Psoas muscle (tissue), 8 donors: ENCODE data around the gene SORCS3. TPM values are rescaled to one million over a fixed set of nuclear protein-coding genes. Genes with fewer than 3 reads are reported as not detected.

Experiments
- ATAC-seq, 4 donors: fragments of 200-7000 bp; cut with Tn5 transposase; one replicate each; pipeline ENCODE4 v1.9.1; 2020; ENCODE audit warnings: moderate library complexity in 3 of 4, mild to moderate bottlenecking in 2 of 4
- DNase-seq, 2 donors: peaks; one replicate each; pipeline ENCODE4 v3.0.0-alpha.2; 2020
- H3K27ac ChIP-seq: fragments of 200-600 bp; one replicate; pipeline ENCODE4 v1.8.0; 2022
- H3K27me3 ChIP-seq, 3 donors: fragments of 200-600 bp in 1 of 3; one replicate each; pipeline versions ENCODE4 v1.6.1 to v1.8.0; 2013 to 2022; ENCODE audit warnings: low read length in 2 of 3, mild to moderate bottlenecking in 2 of 3, moderate library complexity in 1 of 3; ENCODE audit not compliant: insufficient read depth in 3 of 3
- H3K36me3 ChIP-seq, 2 donors: fragments of 200-600 bp in 1 of 2; one replicate each; pipeline versions ENCODE4 v1.6.1 to v1.8.0; 2013 to 2022; ENCODE audit warnings: low read depth in 1 of 2, mild to moderate bottlenecking in 1 of 2, moderate library complexity in 1 of 2; ENCODE audit not compliant: insufficient read depth in 1 of 2
- H3K4me1 ChIP-seq: fragments of 200-600 bp; one replicate; pipeline ENCODE4 v1.8.0; 2022
- H3K4me3 ChIP-seq: fragments of 200-600 bp; one replicate; pipeline ENCODE4 v1.8.0; 2022; ENCODE audit warnings: mild to moderate bottlenecking
- H3K9me3 ChIP-seq: fragments of 200-600 bp; one replicate; pipeline ENCODE4 v1.8.0; 2022
- WGBS, 3 donors: extraction: QIAGEN DNeasy Blood & Tissue Kit; methylation state at CpG; one replicate each; pipeline versions ENCODE4 v1.1.6 to v1.1.7; 2013; 5-methylcytosine and 5-hydroxymethylcytosine counted together
- intact Hi-C, 2 donors: fragments of 100-400 bp; cut with DNase I; formaldehyde crosslinking; loops; one replicate each; pipeline versions ENCODE4 v1.11.0 to v1.14.2; 2022
- polyA plus RNA-seq, 3 donors: library from polyadenylated mRNA; stranded (reverse); fragments of 200-250 nt; gene quantifications; one replicate each; pipeline ENCODE4 v1.2.3, GENCODE V29; 2013
- total RNA-seq, 4 donors: library from RNA; stranded (reverse); fragmentation: NEBNext Ultra II Directional in 2 of 4; extraction: Animal tissue kit (Norgen Biotek cat#: 25700) in 2 of 4; gene quantifications; one replicate each; pipeline versions ENCODE4 v1.2.1 to v1.2.4, GENCODE V29; 2021 to 2023
- TF ChIP-seq, protein P1 (sequence below): fragments of 200-600 bp; IDR thresholded peaks from one replicate; pipeline ENCODE4 v1.8.0; 2022; ENCODE audit warnings: antibody characterized with exemption
- donor health status: healthy with polysubstance abuse.
- donor health status: DM: no; HTN: no; CAD: no; lungs with moderate emphysema.
- donor health status: Bipolar disorder and iron deficiency.
- donor health status: healthy.
- donor health status: DM: yes; HTN: yes; CAD: no.
- donor health status: DM: no; HTN: no; CAD: no.
- donor health status: DM: no; HTN: no; CAD: no.
- donor health status: DM: yes; HTN: yes; CAD: no.

SORCS3 gene
- total and polyA plus RNA-seq, 7 donors: 0.01 TPM; not detected in 6

DNA sequence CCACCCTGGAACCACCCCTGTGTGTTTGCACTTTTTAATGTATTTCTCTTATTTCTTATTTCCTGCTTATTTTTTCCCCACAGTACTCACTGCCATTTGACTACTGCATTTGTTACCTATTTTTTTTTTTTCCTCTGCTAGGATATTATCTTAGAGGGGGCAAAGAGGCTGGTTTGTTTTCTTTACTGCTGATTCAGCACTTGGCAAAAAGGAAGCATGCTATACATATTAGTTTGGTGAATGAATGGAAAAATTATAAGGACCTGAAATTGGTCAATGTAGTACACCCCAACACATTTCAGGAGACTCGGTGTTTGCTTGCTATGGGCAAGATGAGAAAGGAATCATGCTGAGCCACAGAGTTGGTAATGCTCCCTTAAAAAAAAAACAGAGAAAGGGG is 193.5 kb downstream of the SORCS3 start:
- no peak overlapping the region for H3K27ac ChIP-seq
- DNase-seq (no peak), ATAC-seq (no peak)
- H3K4me3 ChIP-seq: no peak overlapping the region
- intact Hi-C loops: no loop called here
- H3K4me1 ChIP-seq: no peaks in the 10 kb centered on the region
- no peaks in the 10 kb centered on the region for H3K9me3 ChIP-seq
- H3K27me3 ChIP-seq: no peaks in the 10 kb centered on the region
- 65 to 74% (median 72%) methylated on average over 1 of the region's 1 CpG for WGBS, 3 donors
- TF ChIP-seq, protein P1, sequence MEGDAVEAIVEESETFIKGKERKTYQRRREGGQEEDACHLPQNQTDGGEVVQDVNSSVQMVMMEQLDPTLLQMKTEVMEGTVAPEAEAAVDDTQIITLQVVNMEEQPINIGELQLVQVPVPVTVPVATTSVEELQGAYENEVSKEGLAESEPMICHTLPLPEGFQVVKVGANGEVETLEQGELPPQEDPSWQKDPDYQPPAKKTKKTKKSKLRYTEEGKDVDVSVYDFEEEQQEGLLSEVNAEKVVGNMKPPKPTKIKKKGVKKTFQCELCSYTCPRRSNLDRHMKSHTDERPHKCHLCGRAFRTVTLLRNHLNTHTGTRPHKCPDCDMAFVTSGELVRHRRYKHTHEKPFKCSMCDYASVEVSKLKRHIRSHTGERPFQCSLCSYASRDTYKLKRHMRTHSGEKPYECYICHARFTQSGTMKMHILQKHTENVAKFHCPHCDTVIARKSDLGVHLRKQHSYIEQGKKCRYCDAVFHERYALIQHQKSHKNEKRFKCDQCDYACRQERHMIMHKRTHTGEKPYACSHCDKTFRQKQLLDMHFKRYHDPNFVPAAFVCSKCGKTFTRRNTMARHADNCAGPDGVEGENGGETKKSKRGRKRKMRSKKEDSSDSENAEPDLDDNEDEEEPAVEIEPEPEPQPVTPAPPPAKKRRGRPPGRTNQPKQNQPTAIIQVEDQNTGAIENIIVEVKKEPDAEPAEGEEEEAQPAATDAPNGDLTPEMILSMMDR: no peak
- no peaks in the 10 kb centered on the region for H3K36me3 ChIP-seq

DNA sequence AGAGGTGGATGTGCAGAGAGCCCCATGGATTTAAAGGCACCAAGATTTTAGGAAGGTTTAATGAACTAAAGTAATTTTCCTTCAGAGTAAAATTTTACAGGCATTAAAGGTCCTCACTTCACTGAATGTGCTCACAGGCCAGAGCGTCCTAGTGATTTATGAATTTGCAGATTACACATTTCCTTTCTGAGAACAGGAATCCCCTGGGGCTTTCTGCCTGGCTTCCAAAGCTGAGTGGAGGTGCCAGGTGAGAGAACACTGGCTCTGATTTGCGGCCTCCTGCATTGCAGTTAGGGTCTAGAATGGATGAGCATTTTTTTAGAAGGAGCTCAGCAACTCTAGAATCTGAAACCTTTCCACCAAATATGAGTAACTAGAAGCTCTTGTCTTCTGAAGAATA is 194.3 kb downstream of the SORCS3 start:
- H3K4me3 ChIP-seq: no peak overlapping the region
- ATAC-seq (no peak), DNase-seq (no peak)
- H3K27me3 ChIP-seq: no peaks in the 10 kb centered on the region
- TF ChIP-seq, protein P1: no peak
- intact Hi-C loops: no loop called here
- H3K4me1 ChIP-seq: no peaks in the 10 kb centered on the region
- WGBS, 3 donors: 32 to 38% (median 34%) methylated on average over 2 of the region's 2 CpGs
- H3K36me3 ChIP-seq: no peaks in the 10 kb centered on the region
- H3K27ac ChIP-seq: no peak overlapping the region
- no peaks in the 10 kb centered on the region for H3K9me3 ChIP-seq

DNA sequence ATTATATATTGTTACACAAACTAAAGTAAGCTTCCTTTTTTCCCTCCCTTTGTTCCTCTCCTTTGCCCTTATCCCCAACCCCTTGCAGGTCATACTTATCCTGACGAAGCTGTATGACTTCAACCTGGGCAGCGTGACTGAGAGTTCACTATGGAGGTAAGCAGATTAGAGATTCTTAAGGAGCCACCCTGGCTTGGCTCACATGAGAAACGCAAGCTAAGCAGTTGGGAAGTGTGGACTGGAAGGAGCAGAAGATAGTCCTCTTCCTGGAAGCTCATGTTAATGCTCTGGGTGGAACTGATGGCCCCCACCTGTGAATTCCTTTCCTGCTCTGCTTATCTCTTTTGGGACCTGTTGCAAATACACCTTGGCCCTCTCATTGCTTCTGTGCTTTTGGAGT is 201.6 kb downstream of the SORCS3 start:
- 68 to 73% (median 69%) methylated on average over 3 of the region's 3 CpGs for WGBS, 3 donors
- intact Hi-C loops: no loop called here

DNA sequence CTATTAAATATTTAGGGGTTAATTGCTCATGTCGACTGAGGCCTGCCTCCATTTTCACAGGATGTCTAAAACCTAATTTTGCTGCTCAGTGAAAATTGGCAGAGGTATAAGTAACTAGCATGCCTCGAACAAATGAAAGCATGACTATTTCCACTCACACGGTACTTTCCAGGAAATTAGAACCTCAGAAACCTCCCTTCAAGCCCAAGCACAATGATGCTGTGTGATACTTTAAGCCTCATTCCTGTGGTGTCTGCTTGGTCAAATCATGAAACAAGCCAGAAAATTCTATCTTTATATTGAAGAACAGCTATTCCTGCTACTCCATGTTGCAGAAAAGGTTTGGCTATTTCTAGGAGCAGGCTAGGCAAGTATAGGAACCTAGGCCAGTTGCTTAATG is 203.0 kb downstream of the SORCS3 start:
- Histone ChIP-seq H3K9me3 (no peaks in the 10 kb centered on the region), H3K27me3 (no peaks in the 10 kb centered on the region), H3K36me3 (no peaks in the 10 kb centered on the region), H3K4me3 (no peak overlapping the region), H3K4me1 (no peaks in the 10 kb centered on the region), H3K27ac (no peak overlapping the region)
- no peak for DNase-seq
- TF ChIP-seq, protein P1: no peak
- no peak for ATAC-seq
- WGBS, 3 donors: 37 to 63% (median 45%) methylated on average over 3 of the region's 3 CpGs
- intact Hi-C loops: no loop called here

More for the DNA sequence above, 201.6 kb downstream of the SORCS3 start:
- Histone ChIP-seq H3K36me3 (no peaks in the 10 kb centered on the region), H3K9me3 (no peaks in the 10 kb centered on the region), H3K27me3 (no peaks in the 10 kb centered on the region), H3K27ac (no peak overlapping the region), H3K4me1 (no peaks in the 10 kb centered on the region), H3K4me3 (no peak overlapping the region)
- DNase-seq (no peak), ATAC-seq (no peak)
- TF ChIP-seq, protein P1: no peak

DNA sequence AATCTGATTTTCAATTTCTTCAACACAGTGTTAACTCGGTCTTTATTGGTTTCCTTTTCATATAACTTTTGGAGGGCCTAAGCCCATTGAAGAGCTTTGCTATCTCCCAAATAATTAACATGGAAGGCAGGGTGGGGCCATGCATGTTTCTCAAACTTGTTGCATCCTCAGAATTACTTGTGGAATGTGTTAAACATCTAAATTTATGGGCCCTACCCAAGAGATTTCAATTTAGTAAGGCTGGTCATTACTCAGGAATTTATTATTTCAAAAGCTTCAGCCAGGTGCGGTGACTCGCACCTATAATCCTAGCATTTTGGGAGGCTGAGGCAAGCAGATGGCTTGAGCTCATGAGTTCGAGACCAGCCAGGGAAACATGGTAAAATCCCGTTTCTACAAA is 208.9 kb downstream of the SORCS3 start:
- DNase-seq (no peak), ATAC-seq (no peak)
- no peaks in the 10 kb centered on the region for H3K4me1 ChIP-seq
- H3K4me3 ChIP-seq: no peak overlapping the region
- no peak overlapping the region for H3K27ac ChIP-seq
- no peaks in the 10 kb centered on the region for H3K27me3 ChIP-seq
- intact Hi-C loops: no loop called here
- no peaks in the 10 kb centered on the region for H3K9me3 ChIP-seq
- WGBS, 3 donors: 82 to 84% (median 84%) methylated on average over 5 of the region's 5 CpGs
- TF ChIP-seq, protein P1: no peak
- H3K36me3 ChIP-seq: no peaks in the 10 kb centered on the region
